Liver (tissue), 9 donors: Measurements from ENCODE around the gene PTPN14. TPM values are rescaled to one million over a fixed set of nuclear protein-coding genes. Genes with fewer than 3 reads are reported as not detected.

ENCODE experiments used
- DNase-seq: peaks from one replicate; pipeline ENCODE4 v3.0.0-alpha.2; 2017; ENCODE audit warnings: low spot score
- H3K27ac ChIP-seq, 2 donors: one replicate each; pipeline ENCODE4 v1.7.0; 2013; ENCODE audit warnings: inconsistent platforms in 2 of 2, low read length in 2 of 2, control low read depth in 1 of 2, low read depth in 1 of 2, mild to moderate bottlenecking in 1 of 2
- H3K27me3 ChIP-seq, 4 donors: one replicate each; pipeline versions ENCODE4 v1.6.1 to v1.7.0; 2013; ENCODE audit warnings: low read length in 3 of 4, inconsistent platforms in 1 of 4, mild to moderate bottlenecking in 1 of 4, moderate library complexity in 1 of 4; ENCODE audit not compliant: control insufficient read depth in 4 of 4, insufficient read depth in 4 of 4
- H3K36me3 ChIP-seq, 4 donors: one replicate each; pipeline versions ENCODE4 v1.6.1 to v1.7.0; 2013; ENCODE audit warnings: low read length in 3 of 4, mild to moderate bottlenecking in 3 of 4, low read depth in 1 of 4, moderate library complexity in 1 of 4; ENCODE audit not compliant: control insufficient read depth in 4 of 4, insufficient read depth in 3 of 4
- H3K4me1 ChIP-seq, 4 donors: one replicate each; pipeline versions ENCODE4 v1.6.1 to v1.7.0; 2013; ENCODE audit warnings: low read length in 3 of 4, mild to moderate bottlenecking in 3 of 4, moderate library complexity in 1 of 4; ENCODE audit not compliant: control insufficient read depth in 4 of 4, insufficient read depth in 4 of 4
- H3K4me3 ChIP-seq, 3 donors: one replicate each; pipeline versions ENCODE4 v1.6.1 to v1.7.0; 2013; ENCODE audit warnings: low read length in 3 of 3, control low read depth in 1 of 3, low read depth in 1 of 3, mild to moderate bottlenecking in 1 of 3
- H3K9ac ChIP-seq, 2 donors: one replicate each; pipeline ENCODE4 v1.7.0; 2013; ENCODE audit warnings: low read length in 2 of 2, mild to moderate bottlenecking in 2 of 2, moderate library complexity in 2 of 2, control low read depth in 1 of 2, low read depth in 1 of 2
- H3K9me3 ChIP-seq, 4 donors: one replicate each; pipeline versions ENCODE4 v1.6.1 to v1.7.0; 2013; ENCODE audit warnings: low read length in 3 of 4; ENCODE audit not compliant: control insufficient read depth in 4 of 4
- CTCF ChIP-seq: fragments of 150-350 bp; IDR thresholded peaks from 2 replicates; pipeline ENCODE4 v1.5.1; 2017; ENCODE audit warnings: improper control_type of control experiment, low read depth, low read length; ENCODE audit not compliant: missing input control
- EGR1 ChIP-seq, 2 donors: IDR thresholded peaks; 2 replicates each; pipeline ENCODE4 v1.6.1; 2016 to 2018; ENCODE audit warnings: antibody characterized with exemption in 2 of 2, low read depth in 2 of 2
- FOXA1 ChIP-seq: IDR thresholded peaks from 2 replicates; pipeline ENCODE4 v1.6.1; 2016; ENCODE audit warnings: antibody characterized with exemption
- FOXA2 ChIP-seq: IDR thresholded peaks from 2 replicates; pipeline ENCODE4 v1.6.1; 2016; ENCODE audit warnings: antibody characterized with exemption
- HNF4A ChIP-seq, 2 donors: conservative IDR thresholded peaks; 2 replicates each; pipeline ENCODE4 v1.6.1; 2016; ENCODE audit warnings: antibody characterized with exemption in 2 of 2, mild to moderate bottlenecking in 2 of 2
- HNF4G ChIP-seq: IDR thresholded peaks from 2 replicates; pipeline ENCODE4 v1.6.1; 2016; ENCODE audit warnings: antibody characterized with exemption
- JUND ChIP-seq, 2 donors: IDR thresholded peaks; 2 replicates each; pipeline ENCODE4 v1.6.1; 2016; ENCODE audit warnings: antibody characterized with exemption in 2 of 2
- MAX ChIP-seq: IDR thresholded peaks from 2 replicates; pipeline ENCODE4 v1.6.1; 2016; ENCODE audit warnings: antibody characterized with exemption
- NR2F2 ChIP-seq: IDR thresholded peaks from 2 replicates; pipeline ENCODE4 v1.6.1; 2016; ENCODE audit warnings: antibody characterized with exemption
- RAD21 ChIP-seq, 2 donors: IDR thresholded peaks; 2 replicates each; pipeline ENCODE4 v1.6.1; 2016; ENCODE audit warnings: antibody characterized with exemption in 2 of 2, mild to moderate bottlenecking in 2 of 2
- SP1 ChIP-seq: IDR thresholded peaks from 2 replicates; pipeline ENCODE4 v1.6.1; 2018; ENCODE audit warnings: antibody characterized with exemption, mild to moderate bottlenecking
- TAF1 ChIP-seq: conservative IDR thresholded peaks from 2 replicates; pipeline ENCODE4 v1.6.1; 2016; ENCODE audit warnings: antibody characterized with exemption, mild to moderate bottlenecking
- WGBS: extraction: QIAGEN DNeasy Blood & Tissue Kit; methylation state at CpG from one replicate; pipeline ENCODE4 v1.1.7; 2013; 5-methylcytosine and 5-hydroxymethylcytosine counted together
- polyA plus RNA-seq, 2 donors: library from polyadenylated mRNA; stranded (reverse) in 1 of 2; unstranded in 1 of 2; fragments of 200-250 nt in 1 of 2; fragments of >200 nt in 1 of 2; fragmentation: Nextera tagmentation in 1 of 2; extraction: Ambion mirVana in 1 of 2; gene quantifications; one replicate each; pipeline versions ENCODE4 v1.2.1 to v1.2.3, GENCODE V29; 2013 to 2015
- total RNA-seq, 2 donors: library from RNA; depleted of rRNA; stranded (reverse); fragments of >200 nt; gene quantifications; one replicate each; pipeline ENCODE4 v1.2.3, GENCODE V29; 2014
- donor health status: healthy.
- donor health status: healthy.
- donor health status: healthy.
- donor health status: healthy.
- donor health status: healthy.

The PTPN14 gene
- total and polyA plus RNA-seq, 4 donors = 0.54 to 3.2 (median 1.5) TPM

- no peak for TF ChIP-seq SP1
- no peak for TF ChIP-seq JUND (IDR thresholded peaks at IDR 0.05)
- no peak for TF ChIP-seq FOXA2
- TF ChIP-seq HNF4G = no peak
- no peak for TF ChIP-seq RAD21 (IDR thresholded peaks at IDR 0.05)
Measured at GRCh38 chr1:214473862-214474261, 77.5 kb downstream of the PTPN14 start (continued).

GRCh38 chr1:214473387-214473786 lies 78.0 kb downstream of the PTPN14 start:
- no peak for DNase-seq

GRCh38 chr1:214472364-214472763 lies 79.0 kb downstream of the PTPN14 start:
- Histone ChIP-seq H3K27me3 (peaks cover 0 to 3% (median 1%) of the 10 kb centered on the region in 4 donors), H3K4me3 (no peak overlapping the region), H3K36me3 (no peaks in the 10 kb centered on the region), H3K4me1 (no peaks in the 10 kb centered on the region), H3K27ac (no peak overlapping the region), H3K9me3 (no peaks in the 10 kb centered on the region), H3K9ac (no peak overlapping the region)
- DNase-seq = no peak
- TF ChIP-seq CTCF (no peak), MAX (no peak), HNF4G (no peak), JUND (IDR thresholded peaks at IDR 0.05) (no peak), FOXA2 (no peak), TAF1 (no peak), EGR1 (IDR thresholded peaks at IDR 0.05; ENCODE audit: low read depth in 2 of 2) (no peak), FOXA1 (no peak), SP1 (no peak)

More at GRCh38 chr1:214473387-214473786, 78.0 kb downstream of the PTPN14 start:
- Histone ChIP-seq H3K36me3 (no peaks in the 10 kb centered on the region), H3K27me3 (peaks cover 0 to 3% (median 1%) of the 10 kb centered on the region in 4 donors), H3K9me3 (no peaks in the 10 kb centered on the region), H3K9ac (no peak overlapping the region), H3K4me3 (no peak overlapping the region), H3K4me1 (no peaks in the 10 kb centered on the region), H3K27ac (no peak overlapping the region)
- TF ChIP-seq NR2F2 = no peak
- 86% methylated on average over 1 of the region's 1 CpG for WGBS

GRCh38 chr1:214471458-214471857 lies 79.9 kb downstream of the PTPN14 start:
- WGBS = 88% methylated on average over 2 of the region's 2 CpGs
- no peak for DNase-seq
- Histone ChIP-seq H3K36me3 (no peaks in the 10 kb centered on the region), H3K27me3 (peaks cover 0 to 4% (median 2%) of the 10 kb centered on the region in 4 donors), H3K9me3 (no peaks in the 10 kb centered on the region), H3K4me1 (no peaks in the 10 kb centered on the region), H3K4me3 (no peak overlapping the region), H3K27ac (no peak overlapping the region), H3K9ac (no peak overlapping the region)
- TF ChIP-seq HNF4A (conservative IDR thresholded peaks at IDR 0.05) (no peak), CTCF (no peak)
